Measurements from ENCODE around the gene FAM200A.

FAM200A gene

DNA sequence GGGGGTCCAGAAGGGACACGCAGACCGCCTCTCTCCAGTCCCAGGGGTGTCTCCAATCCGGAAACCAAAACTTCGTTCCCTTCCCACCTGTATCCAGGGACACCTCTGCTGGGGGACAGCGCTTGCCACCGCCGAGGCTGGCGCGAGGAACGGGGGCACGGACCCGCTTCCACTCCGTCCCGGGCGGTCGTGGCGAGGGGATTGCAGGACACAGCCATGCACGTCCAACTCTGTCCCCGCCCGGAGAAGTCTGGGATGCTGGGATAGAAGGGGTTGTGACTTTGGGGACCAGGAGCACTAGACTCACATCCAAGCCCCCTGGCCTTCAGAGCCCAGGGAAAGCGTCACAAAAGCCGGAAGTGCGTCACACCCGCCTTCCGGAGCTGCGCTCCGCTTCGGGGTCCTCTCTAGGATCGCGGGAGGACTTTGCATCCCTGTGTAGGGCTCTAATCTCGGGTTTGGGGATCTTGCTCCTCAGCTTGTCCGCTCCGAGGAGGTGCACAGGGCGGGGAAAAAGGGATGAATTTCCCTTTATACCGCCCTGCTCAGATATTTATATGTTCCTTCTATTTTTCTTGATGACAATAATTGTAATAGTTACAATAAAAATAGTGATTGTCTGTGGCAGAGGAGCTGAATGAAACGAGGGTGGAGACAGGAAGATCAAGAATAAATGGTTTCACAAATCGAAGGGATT is at the start of gene FAM200A:
FAM200A (minus strand) TSS at position 348 of the 697 bp plus-strand sequence. CDS start 3,707 bp downstream, outside the sequence.
- no peak for TF ChIP-seq CTCF (conservative IDR thresholded peaks at IDR 0.05; ENCODE audit: low read length)
- no peak for TF ChIP-seq EZH2phosphoT487 (IDR thresholded peaks at IDR 0.05; ENCODE audit: borderline replicate concordance)
- Histone ChIP-seq H3K4me1 (ENCODE audit: insufficient read depth, low read length, poor library complexity, severe bottlenecking) (peaks cover 22% of the 10 kb centered on the region), H2AFZ (ENCODE audit: low read length) (peak within 1 kb of the TSS; percentile 94), H3K9me3 (ENCODE audit: insufficient read depth, low read depth, low read length) (no peaks in the 10 kb centered on the region), H3K4me3 (ENCODE audit: low read length, poor library complexity, severe bottlenecking) (peak within 1 kb of the TSS; percentile 91), H3K9ac (ENCODE audit: low read depth, low read length, poor library complexity, severe bottlenecking) (peak within 1 kb of the TSS; percentile 95), H3K4me2 (ENCODE audit: low read depth, low read length, poor library complexity, severe bottlenecking) (peak within 1 kb of the TSS; percentile 93), H3K36me3 (ENCODE audit: insufficient read depth, low read length) (no peaks in the 10 kb centered on the region), H3K27me3 (ENCODE audit: insufficient read depth, low read length, poor library complexity, severe bottlenecking) (no peaks in the 10 kb centered on the region), H3K79me2 (ENCODE audit: insufficient read depth, low read length) (peaks cover 20% of the 10 kb centered on the region), H3K9me2 (replicated peaks; ENCODE audit: low read depth, low read length) (no peaks in the 10 kb centered on the region), H3F3A (ENCODE audit: low read depth) (no peaks in the 10 kb centered on the region), H4K20me1 (ENCODE audit: insufficient read depth, low read length, poor library complexity, severe bottlenecking) (no peaks in the 10 kb centered on the region)

GRCh38 chr7:99599836-99600235 is 47.9 kb upstream of the FAM200A start:
- Histone ChIP-seq H3K4me2 (ENCODE audit: low read depth, low read length, poor library complexity, severe bottlenecking) (no peak overlapping the region), H3K9me2 (replicated peaks; ENCODE audit: low read depth, low read length) (no peaks in the 10 kb centered on the region), H3F3A (ENCODE audit: low read depth) (no peaks in the 10 kb centered on the region), H3K36me3 (ENCODE audit: insufficient read depth, low read length) (no peaks in the 10 kb centered on the region), H3K9ac (ENCODE audit: low read depth, low read length, poor library complexity, severe bottlenecking) (no peak overlapping the region), H4K20me1 (ENCODE audit: insufficient read depth, low read length, poor library complexity, severe bottlenecking) (no peaks in the 10 kb centered on the region), H3K9me3 (ENCODE audit: insufficient read depth, low read depth, low read length) (no peaks in the 10 kb centered on the region), H3K27me3 (ENCODE audit: insufficient read depth, low read length, poor library complexity, severe bottlenecking) (no peaks in the 10 kb centered on the region), H3K4me3 (ENCODE audit: low read length, poor library complexity, severe bottlenecking) (no peak overlapping the region), H3K4me1 (ENCODE audit: insufficient read depth, low read length, poor library complexity, severe bottlenecking) (no peaks in the 10 kb centered on the region), H3K79me2 (ENCODE audit: insufficient read depth, low read length) (no peaks in the 10 kb centered on the region), H2AFZ (ENCODE audit: low read length) (no peak overlapping the region)
- TF ChIP-seq CTCF (conservative IDR thresholded peaks at IDR 0.05; ENCODE audit: low read length): no peak

DNA sequence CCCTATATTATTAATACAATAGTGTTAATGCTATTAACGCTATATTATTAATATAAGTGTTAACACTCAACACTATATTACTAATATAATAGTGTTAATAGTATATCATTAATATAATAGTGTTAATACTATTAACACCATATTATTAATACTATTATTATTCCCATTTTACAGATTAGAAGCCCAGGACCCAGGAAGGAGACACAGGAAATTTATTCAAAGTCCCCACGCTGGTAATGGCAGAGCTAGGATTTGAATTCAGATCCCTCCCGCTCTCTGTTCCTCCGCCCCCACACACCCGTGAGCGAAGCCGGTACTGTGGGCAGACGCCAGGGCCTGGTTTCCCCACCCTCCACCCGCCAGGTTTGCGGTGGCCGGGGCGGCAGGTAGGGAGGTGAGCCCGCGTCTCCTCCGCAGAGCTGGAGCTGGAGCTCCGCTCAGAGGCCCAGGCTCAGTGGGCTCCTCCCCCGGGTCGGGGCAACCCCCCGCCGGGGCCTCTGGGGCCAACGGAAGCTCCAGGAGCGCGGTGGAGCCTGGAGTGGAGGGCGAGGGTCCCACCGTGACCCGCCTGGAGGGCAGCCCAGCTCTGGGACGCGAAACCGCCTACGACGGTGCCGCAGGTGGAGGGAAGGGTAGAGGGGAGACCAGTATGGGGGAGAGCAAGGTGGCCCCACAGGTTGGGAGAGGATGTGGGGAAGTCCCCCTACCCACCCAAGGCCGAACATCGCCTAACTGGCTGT is 46.0 kb upstream of the FAM200A start, which contains the start of gene TMEM225B:
TMEM225B (plus strand) TSS at position 506 of the 740 bp plus-strand sequence. CDS start 6,122 bp downstream, outside the sequence.
- Histone ChIP-seq H2AFZ (ENCODE audit: low read length) (no peak within 1 kb of the TSS), H3F3A (ENCODE audit: low read depth) (no peaks in the 10 kb centered on the region), H3K4me1 (ENCODE audit: insufficient read depth, low read length, poor library complexity, severe bottlenecking) (no peaks in the 10 kb centered on the region), H3K79me2 (ENCODE audit: insufficient read depth, low read length) (no peaks in the 10 kb centered on the region), H3K9ac (ENCODE audit: low read depth, low read length, poor library complexity, severe bottlenecking) (no peak within 1 kb of the TSS), H4K20me1 (ENCODE audit: insufficient read depth, low read length, poor library complexity, severe bottlenecking) (no peaks in the 10 kb centered on the region), H3K4me2 (ENCODE audit: low read depth, low read length, poor library complexity, severe bottlenecking) (no peak within 1 kb of the TSS), H3K9me2 (replicated peaks; ENCODE audit: low read depth, low read length) (no peaks in the 10 kb centered on the region), H3K9me3 (ENCODE audit: insufficient read depth, low read depth, low read length) (no peaks in the 10 kb centered on the region), H3K4me3 (ENCODE audit: low read length, poor library complexity, severe bottlenecking) (no peak within 1 kb of the TSS), H3K36me3 (ENCODE audit: insufficient read depth, low read length) (no peaks in the 10 kb centered on the region), H3K27me3 (ENCODE audit: insufficient read depth, low read length, poor library complexity, severe bottlenecking) (no peaks in the 10 kb centered on the region)
- no peak for TF ChIP-seq EZH2phosphoT487 (IDR thresholded peaks at IDR 0.05; ENCODE audit: borderline replicate concordance)
- TF ChIP-seq CTCF (conservative IDR thresholded peaks at IDR 0.05; ENCODE audit: low read length): no peak
